ENCODE measurements around the gene SH3RF2. TPM values are rescaled to one million over a fixed set of nuclear protein-coding genes. Genes with fewer than 3 reads are reported as not detected.

The SH3RF2 gene
- total and polyA plus RNA-seq, 10 of the 15 experiments (the other 5 are each of a cell fraction or from before 2014, with no cell fraction given), result 0.15 TPM; not detected in 9

- H2AFZ ChIP-seq (ENCODE audit: control insufficient read depth, low read depth, low read length), result no peak overlapping the region
- H3K79me2 ChIP-seq (ENCODE audit: control insufficient read depth, insufficient read depth, low read length), result no peaks in the 10 kb centered on the region
- no peak overlapping the region for H3K4me3 ChIP-seq
- ATAC-seq (no peak), DNase-seq (ENCODE audit: low read depth, low spot score) (no peak), FAIRE-seq (no peak)
- H3K4me2 ChIP-seq (ENCODE audit: control insufficient read depth, insufficient read depth), result no peak overlapping the region
- no peak overlapping the region for H3K9ac ChIP-seq (ENCODE audit: control insufficient read depth, insufficient read depth, low read length)
- H4K20me1 ChIP-seq (ENCODE audit: control insufficient read depth, insufficient read depth), result no peaks in the 10 kb centered on the region
- H3K27ac ChIP-seq (ENCODE audit: control insufficient read depth, insufficient read depth), result no peak overlapping the region
- in situ Hi-C loops (cut with MboI) (no loop called here), intact Hi-C loops (cut with micrococcal nuclease; ENCODE audit: unreplicated experiment) (no loop called here)
- CTCF ChIA-PET, result no interaction called here
- no peaks in the 10 kb centered on the region for H3K36me3 ChIP-seq (ENCODE audit: control insufficient read depth in 2 of 2, insufficient read depth in 2 of 2, low read length in 1 of 2)
- SMC1A ChIA-PET (ENCODE audit: uncharacterized antibody, unreplicated experiment), result interaction anchor here (0.6 kb wide), 1 partner anchor 51 kb away, joined by 3 read pairs; no protein-coding TSS in a partner anchor
- no TSS peak for BruUV-seq (replicated peaks)
- RAD21 ChIA-PET (ENCODE audit: unreplicated experiment), result no interaction called here
- POLR2A ChIA-PET, result no interaction called here
- 47% methylated on average over 3 of the region's 3 CpGs for WGBS (ENCODE audit: insufficient coverage, insufficient replicate concordance, low lambda C conversion rate, missing lambda C conversion rate)
- no peaks in the 10 kb centered on the region for H3K9me3 ChIP-seq (replicated peaks; ENCODE audit: control insufficient read depth, insufficient read depth, low read length)
- no peak for TF ChIP-seq KDM1A (IDR thresholded peaks at IDR 0.05; ENCODE audit: borderline replicate concordance)
- no peak for TF ChIP-seq CHD1 (IDR thresholded peaks at IDR 0.05; ENCODE audit: low read depth, low read length)
- no peak for TF ChIP-seq PRDM15 (CRISPR knock-in tag; IDR thresholded peaks at IDR 0.05)
- TF ChIP-seq JUNB (IDR thresholded peaks at IDR 0.05), result no peak
- TF ChIP-seq TCF12 (IDR thresholded peaks at IDR 0.05; ENCODE audit: low read depth, low read length), result no peak
- TF ChIP-seq MLLT1 (IDR thresholded peaks at IDR 0.05), result no peak
- TF ChIP-seq POLR2AphosphoS5 (IDR thresholded peaks at IDR 0.05; ENCODE audit: low read length), result no peak
- TF ChIP-seq RFX5 (IDR thresholded peaks at IDR 0.05; ENCODE audit: low read depth, low read length), result no peak
- no peak for TF ChIP-seq ZNF207 (IDR thresholded peaks at IDR 0.05; ENCODE audit: borderline replicate concordance)
- TF ChIP-seq CBX5 (IDR thresholded peaks at IDR 0.05; ENCODE audit: low read depth), result no peak
- TF ChIP-seq MYB (IDR thresholded peaks at IDR 0.05; ENCODE audit: borderline replicate concordance, low read depth, low read length), result no peak
- H3K27me3 ChIP-seq (replicated peaks in 1 of 2; ENCODE audit: control insufficient read depth in 2 of 2, insufficient read depth in 2 of 2, low read length in 1 of 2), result no peaks in the 10 kb centered on the region; a peak in 1 of 4 replicates
- H3K4me1 ChIP-seq (ENCODE audit: control insufficient read depth, insufficient read depth, low read length), result no peaks in the 10 kb centered on the region
Measured at GRCh38 chr5:145948047-145948446, 11.7 kb downstream of the SH3RF2 start.

Data from GM12878 (cell line).